Effector CD8-positive, alpha-beta T cell (primary cell): Measurements from ENCODE around the gene PATJ.
A peak's percentile ranks its signal among the peaks of the same experiment; 100 is the strongest.
"Not testable (repeated sequence)": the region's sequence is repeated elsewhere in the genome, so short reads cannot be mapped to it uniquely, and the experiment has no call there.

Source experiments
- DNase-seq: peaks from one replicate; lab custom pipeline; 2025; lab: John Stamatoyannopoulos, UW
- total RNA-seq, 4 experiments: gene quantifications; one replicate each; lab custom pipeline; 2026; lab: John Stamatoyannopoulos, UW

Gene PATJ, protein sequence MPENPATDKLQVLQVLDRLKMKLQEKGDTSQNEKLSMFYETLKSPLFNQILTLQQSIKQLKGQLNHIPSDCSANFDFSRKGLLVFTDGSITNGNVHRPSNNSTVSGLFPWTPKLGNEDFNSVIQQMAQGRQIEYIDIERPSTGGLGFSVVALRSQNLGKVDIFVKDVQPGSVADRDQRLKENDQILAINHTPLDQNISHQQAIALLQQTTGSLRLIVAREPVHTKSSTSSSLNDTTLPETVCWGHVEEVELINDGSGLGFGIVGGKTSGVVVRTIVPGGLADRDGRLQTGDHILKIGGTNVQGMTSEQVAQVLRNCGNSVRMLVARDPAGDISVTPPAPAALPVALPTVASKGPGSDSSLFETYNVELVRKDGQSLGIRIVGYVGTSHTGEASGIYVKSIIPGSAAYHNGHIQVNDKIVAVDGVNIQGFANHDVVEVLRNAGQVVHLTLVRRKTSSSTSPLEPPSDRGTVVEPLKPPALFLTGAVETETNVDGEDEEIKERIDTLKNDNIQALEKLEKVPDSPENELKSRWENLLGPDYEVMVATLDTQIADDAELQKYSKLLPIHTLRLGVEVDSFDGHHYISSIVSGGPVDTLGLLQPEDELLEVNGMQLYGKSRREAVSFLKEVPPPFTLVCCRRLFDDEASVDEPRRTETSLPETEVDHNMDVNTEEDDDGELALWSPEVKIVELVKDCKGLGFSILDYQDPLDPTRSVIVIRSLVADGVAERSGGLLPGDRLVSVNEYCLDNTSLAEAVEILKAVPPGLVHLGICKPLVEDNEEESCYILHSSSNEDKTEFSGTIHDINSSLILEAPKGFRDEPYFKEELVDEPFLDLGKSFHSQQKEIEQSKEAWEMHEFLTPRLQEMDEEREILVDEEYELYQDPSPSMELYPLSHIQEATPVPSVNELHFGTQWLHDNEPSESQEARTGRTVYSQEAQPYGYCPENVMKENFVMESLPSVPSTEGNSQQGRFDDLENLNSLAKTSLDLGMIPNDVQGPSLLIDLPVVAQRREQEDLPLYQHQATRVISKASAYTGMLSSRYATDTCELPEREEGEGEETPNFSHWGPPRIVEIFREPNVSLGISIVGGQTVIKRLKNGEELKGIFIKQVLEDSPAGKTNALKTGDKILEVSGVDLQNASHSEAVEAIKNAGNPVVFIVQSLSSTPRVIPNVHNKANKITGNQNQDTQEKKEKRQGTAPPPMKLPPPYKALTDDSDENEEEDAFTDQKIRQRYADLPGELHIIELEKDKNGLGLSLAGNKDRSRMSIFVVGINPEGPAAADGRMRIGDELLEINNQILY (N-terminal part only)
- 40.7 to 133 (median 81.0) reads per million in 4 experiments for total RNA-seq

GRCh38 chr1:61741711-61742619 is at the start of gene PATJ:
TSS of gene PATJ (plus strand) at chr1:61742480. CDS start at chr1:61762893, 20,413 bp downstream.
- peak; percentile 52 for DNase-seq

GRCh38 chr1:61699911-61700851 is 42.1 kb upstream of the PATJ start:
- DNase-seq = no peak

DNA sequence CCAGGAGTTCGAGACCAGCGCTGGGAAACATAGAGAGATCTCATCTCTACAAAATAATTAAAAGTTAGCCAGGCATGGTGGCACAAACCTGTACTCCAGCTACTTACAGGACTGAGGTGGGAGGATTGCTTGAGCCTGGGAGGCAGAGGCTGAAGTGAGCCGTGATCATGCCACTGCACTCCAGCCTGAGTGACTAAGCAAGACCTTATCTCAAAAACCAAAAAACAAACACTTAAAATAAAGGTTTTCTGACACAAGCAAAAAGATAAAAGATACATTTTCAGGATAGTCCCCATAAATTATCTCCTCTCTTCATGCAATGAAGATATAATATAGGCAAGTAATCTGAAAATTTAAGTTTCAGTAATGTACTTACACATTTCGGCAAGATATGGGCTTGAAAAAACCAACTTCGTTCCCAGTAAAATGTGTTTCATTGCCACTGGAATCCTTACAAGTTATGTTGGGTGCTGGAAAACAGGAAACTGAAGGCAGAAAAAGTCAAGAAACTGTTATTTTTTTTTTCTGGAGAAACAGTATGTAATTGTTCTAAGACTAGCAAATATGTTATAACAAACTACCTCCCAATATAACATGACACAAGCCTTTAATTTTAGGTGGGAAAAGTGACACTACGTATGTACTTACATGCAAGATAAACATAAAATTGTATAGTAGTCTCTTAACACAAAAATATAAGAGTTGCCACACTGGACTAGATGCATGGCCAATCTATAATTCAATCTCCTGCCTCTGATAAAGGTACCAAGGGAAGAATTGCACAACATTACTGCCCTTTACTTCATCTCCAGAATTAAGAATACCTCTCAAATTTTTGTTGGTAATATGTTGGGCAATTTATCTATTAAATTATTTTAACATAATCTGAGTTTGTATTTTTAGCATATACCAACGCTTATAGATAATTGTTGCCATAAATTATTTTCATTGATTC is 33.0 kb upstream of the PATJ start:
- no peak for DNase-seq

- no peak for DNase-seq
Measured at GRCh38 chr1:61709908-61710289, 32.4 kb upstream of the PATJ start.

DNA sequence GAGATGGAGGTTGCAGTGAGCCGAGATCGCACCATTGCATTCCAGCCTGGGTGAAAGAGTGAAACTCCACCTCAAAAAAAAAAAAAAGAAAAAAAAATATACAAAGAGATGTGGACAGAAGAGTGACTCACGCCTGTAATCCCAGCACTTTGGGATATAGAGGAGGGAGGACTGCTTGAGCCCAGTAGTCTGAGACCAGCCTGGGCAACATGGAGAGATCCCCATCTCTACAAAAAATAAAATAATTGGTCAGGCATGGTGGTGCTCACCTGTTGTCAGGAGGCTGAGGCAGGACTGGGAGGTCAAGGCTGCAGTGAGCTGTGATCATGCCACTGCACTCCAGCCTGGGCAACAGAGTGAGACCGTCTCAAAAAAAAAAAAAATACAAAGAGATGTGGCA is 31.0 kb upstream of the PATJ start:
- DNase-seq = not testable (repeated sequence)

DNA sequence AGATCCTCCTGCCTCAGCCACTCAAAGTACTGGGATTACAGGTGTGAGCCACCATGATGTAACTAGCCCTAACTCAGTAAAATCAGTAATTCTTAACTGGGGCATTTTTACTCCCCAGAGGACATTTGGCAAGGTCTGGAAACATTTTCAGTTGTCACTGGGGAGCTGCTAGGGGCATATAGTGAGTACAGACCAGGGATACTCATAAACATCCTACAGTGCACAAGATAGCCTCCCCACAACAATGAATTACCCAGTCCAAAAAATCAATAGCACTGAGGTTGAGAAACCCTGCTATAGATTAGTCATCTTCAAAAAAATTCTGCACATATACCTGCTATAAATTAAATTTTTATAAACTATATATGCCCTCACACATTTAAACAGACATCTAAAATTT is 30.3 kb upstream of the PATJ start:
- no peak for DNase-seq

GRCh38 chr1:61718996-61719663 is 23.1 kb upstream of the PATJ start:
- DNase-seq = not testable (repeated sequence)

DNA sequence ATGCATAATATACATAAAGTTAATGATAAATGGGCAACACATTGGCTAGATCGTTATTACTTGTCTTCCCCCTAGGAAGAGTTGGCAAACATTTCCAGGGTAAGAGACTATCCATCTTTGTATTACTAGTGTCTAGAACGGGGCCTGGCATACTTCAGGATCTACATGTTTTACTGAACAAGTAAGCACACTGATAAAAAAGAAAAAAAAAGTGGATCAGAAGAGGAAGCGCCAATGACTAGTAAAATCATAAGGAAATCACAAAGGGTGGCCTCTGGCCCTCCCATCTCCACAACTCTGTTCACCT is 17.8 kb upstream of the PATJ start:
- DNase-seq = no peak

- DNase-seq = peak; percentile 78
Measured at GRCh38 chr1:61724813-61725694, 17.2 kb upstream of the PATJ start, which contains the start of gene TM2D1. TSS of gene TM2D1 (minus strand) at chr1:61725141. CDS start at chr1:61725120, 21 bp downstream.

DNA sequence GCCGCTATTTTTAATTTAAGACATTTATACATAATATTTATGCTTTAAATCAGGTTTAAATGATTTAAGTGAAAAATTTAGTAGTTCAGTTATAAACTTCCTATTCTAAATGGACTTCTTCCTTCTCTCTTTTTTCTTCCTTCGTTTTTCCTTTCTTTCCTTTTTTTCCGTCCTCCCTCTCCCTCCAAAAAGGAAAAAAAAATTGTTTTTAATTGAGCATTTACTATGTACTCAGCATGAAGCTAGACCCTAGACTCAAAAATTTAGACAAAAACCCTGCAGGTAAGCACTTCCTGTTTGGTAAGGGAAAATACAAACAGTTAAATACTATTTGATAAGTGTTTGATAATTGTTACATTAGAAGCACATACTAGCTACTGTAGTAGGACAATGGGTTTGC is 14.7 kb upstream of the PATJ start:
- no peak for DNase-seq

DNA sequence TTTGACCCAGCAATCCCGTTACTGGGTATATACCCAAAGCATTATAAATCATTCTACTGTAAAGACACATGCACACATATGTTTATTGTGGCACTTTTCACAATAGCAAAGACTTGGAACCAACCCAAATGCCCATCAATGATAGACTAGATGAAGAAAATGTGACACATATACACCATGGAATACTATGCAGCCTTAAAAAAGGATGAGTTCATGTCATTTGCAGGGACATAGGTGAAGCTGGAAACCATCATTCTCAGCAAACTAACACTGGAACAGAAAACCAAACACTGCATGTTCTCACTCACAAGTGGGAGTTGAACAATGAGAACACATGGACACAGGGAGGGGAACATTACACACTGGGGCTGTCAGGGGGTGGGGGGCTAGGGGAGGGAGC is 11.6 kb upstream of the PATJ start:
- DNase-seq = not testable (repeated sequence)

GRCh38 chr1:61732726-61733125 is 9.6 kb upstream of the PATJ start:
- DNase-seq = no peak

GRCh38 chr1:61740751-61741700 is 1.3 kb upstream of the PATJ start:
- no peak for DNase-seq

DNA sequence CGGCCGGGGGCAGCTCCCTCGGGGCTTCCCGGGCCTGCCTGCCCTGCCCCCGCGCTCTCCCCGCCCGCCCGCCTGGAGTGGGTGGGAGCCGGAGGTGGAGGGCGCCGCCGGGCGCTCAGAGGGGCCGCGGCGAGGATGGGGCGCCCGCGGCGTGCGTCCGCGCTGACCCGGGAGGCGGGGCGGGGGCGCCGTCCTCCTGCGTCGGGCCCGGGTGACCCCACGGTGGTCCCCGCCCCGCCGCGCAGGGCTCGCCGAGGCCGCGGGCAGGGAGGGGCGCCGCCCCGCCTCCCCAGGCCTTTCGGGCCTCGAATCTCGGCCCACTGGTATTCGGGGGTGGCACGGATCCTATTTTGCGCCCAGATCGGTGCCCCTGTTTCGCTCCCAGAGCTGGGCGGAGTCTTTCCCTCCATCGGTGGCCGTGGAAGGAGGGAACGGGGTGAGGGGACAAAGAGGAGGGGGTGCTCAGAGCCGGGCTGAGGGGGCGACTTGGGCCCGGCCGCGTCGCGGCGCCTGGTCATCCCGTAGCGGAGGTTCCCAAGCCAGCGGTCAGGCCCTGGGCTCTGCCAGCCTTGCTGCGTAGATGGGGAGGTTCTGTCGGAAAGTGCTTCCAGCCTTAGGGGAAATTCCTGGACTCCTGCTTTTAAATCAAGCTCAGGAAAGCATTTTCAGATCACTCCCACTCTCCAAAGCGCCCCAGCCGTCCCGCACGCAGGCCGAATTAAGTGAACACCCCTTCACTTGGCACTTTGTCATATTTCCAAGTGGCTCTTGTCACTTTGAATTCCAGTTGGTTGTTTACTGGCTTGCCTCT is 545 bp downstream of the PATJ start:
- no peak for DNase-seq

- DNase-seq = no peak
Measured at GRCh38 chr1:61743431-61743705, 1.1 kb downstream of the PATJ start.
